ENCODE measurements around the gene WDFY1.
A peak's percentile ranks its signal among the peaks of the same experiment; 100 is the strongest.

Gene WDFY1

DNA sequence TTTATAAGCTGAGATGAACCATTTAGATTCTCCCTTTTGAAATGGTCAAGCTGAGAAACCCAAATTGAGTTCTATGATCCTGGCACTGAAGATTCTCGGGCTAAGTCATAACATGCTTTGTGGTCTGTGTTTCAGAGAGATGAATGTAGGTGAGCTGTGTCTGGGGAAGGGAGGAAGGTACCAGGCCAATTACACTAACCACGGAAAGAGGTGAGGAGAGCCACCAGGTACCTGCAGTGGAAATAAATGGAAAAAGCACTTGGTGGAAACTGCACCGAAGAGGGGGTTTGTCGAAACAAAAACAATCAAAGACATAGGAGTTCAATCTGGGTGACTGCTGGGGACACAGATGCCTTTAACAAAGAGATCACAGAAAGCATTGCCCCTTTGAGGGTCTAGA is 11.2 kb upstream of the WDFY1 start:
- DNase-seq: peak in 1 of 5 experiments; percentile 55

GRCh38 chr2:223954401-223954800 is 9.3 kb upstream of the WDFY1 start:
- DNase-seq: no peak

GRCh38 chr2:223952280-223952968 is 7.3 kb upstream of the WDFY1 start:
- DNase-seq: no peak

DNA sequence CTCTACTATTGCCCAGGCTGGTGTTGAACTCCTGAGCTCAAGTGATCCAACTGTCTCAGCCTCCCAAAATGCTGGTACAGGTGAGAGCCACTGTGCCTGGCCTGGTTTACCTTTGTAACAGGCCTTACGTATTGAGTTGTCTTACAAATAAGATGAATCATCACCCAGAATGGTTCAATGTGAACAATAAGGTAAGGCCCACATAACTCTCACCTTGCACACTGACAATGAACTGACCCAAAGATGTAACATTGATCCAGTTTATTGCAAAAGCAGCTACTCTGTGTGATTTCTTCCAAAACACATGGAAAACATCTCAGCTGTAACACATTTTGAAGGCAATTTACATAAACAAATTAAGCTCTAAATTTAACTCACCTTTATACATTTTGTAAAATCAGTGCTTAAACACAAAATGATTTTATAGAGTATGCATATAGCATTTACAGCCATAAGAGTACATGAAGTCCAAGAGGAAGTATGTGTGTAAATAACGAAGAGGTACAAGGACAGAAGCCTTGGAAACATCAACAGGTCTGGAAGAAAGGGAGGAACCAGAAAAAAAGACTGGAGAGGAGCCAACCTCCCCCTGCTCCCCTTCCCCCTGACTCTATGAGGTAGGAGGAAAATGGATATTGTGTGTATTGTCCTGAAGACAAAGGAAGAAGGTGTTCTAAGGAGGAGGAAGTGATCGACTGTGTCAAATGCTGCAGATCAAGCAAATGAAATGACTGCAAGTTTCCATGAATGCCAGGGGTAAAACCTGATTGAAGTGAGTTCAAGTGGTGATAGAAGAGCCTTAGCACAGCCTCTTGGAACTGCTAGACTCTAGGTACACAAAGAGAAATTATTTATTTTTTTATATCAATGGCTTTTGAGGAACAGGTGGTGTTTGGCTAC is 5.6 kb upstream of the WDFY1 start:
- no peak for DNase-seq

- no peak for DNase-seq
These were observed 4.2 kb upstream of the WDFY1 start for GRCh38 chr2:223949241-223949840.

DNA sequence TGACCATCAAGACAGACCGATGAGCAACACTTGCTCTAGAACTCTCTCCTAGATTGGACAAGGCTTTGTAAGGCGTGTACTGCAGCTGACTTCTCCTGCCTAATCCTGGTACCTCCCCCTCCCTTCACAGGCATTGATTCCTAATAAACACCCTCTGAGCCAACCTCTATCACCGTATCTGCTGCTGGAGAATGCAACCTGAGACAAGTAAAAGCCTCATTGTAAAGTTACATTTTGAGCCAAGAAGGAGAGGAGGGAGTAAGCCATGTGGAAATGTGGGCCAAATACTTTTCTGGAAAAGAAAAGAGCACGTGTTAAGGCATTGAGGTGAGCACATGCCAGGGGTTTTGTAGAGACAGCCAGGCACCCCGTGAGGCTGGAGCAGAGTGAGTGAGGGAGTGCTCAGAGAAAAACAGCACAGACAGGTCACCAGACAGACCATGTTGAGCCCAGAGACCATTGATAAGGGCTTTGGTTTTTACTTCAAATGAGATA is 2.6 kb upstream of the WDFY1 start:
- no peak for DNase-seq

- peak in 1 of 5 experiments; percentile 27 for DNase-seq
These were observed 620 bp upstream of the WDFY1 start for GRCh38 chr2:223945755-223946154.

GRCh38 chr2:223944166-223944702 is 901 bp downstream of the WDFY1 start:
- DNase-seq: peak in 2 of 5 experiments; percentile 18 to 27

GRCh38 chr2:223943561-223944008 is 1.6 kb downstream of the WDFY1 start:
- DNase-seq: no peak

DNA sequence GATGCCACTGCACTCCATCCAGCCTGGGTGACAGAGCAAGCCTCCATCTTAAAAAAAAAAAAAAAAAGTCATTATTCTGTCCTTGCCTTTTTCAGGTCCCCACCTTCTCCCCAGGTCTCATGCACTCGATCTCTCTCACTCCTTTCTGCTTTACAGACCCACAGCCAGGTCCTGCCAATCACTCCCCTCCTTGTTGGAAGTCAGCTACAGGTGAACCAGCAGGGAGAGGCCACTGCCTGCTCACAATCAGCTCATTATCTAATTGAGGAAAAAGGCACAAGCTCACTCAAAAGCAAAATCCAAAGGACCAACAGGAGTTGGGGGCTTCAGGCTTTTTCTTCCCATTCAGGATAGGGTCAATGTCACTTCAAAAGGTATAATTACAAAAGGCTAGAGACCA is 2.0 kb downstream of the WDFY1 start:
- DNase-seq: no peak

- peak in 3 of 5 experiments; percentile 59 to 94 (median 74) for DNase-seq
These were observed 3.4 kb downstream of the WDFY1 start for GRCh38 chr2:223941579-223942277.

DNA sequence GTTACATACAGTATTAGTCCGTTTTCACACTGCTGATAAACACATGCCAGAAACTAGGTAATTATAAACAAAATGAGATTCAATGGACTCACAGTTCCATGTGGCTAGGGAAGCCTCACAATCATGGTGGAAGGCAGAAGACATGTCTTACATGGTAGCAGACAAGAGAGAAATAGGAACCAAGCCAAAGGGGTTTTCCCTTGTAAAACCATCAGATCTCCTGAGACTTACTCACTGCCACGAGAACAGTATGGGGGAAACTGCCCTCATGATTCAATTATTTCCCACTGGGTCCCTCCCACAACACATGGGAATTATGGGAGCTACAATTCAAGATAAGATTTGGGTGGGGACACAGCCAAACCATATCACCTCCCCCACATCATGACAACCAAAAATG is 5.7 kb downstream of the WDFY1 start:
- peak in 1 of 5 experiments; percentile 38 for DNase-seq

DNA sequence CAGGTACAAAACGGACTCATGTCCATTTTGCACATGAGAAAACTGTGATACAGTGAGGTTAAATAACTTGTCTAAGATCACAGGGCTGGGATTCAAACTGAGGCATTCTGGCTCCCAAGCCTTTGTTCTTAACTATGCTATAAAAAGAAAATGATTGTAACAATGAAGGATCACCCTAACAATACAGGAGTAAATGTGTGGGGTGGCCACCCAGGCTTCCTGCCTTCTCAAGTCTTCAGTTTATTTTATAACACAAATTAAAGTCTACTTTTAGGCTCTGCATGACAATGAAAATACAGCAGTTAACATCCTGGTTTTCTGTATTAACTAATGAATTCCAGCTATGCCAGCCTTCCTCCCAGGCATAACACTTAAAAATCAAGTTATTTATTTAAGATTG is 7.6 kb downstream of the WDFY1 start:
- DNase-seq: no peak

- peak in 1 of 5 experiments; percentile 77 for DNase-seq
These were observed 8.2 kb downstream of the WDFY1 start for GRCh38 chr2:223936862-223937326.

GRCh38 chr2:223935459-223936125 is 9.5 kb downstream of the WDFY1 start:
- DNase-seq: no peak

- no peak for DNase-seq
These were observed 10.3 kb downstream of the WDFY1 start for GRCh38 chr2:223934870-223935269.

DNA sequence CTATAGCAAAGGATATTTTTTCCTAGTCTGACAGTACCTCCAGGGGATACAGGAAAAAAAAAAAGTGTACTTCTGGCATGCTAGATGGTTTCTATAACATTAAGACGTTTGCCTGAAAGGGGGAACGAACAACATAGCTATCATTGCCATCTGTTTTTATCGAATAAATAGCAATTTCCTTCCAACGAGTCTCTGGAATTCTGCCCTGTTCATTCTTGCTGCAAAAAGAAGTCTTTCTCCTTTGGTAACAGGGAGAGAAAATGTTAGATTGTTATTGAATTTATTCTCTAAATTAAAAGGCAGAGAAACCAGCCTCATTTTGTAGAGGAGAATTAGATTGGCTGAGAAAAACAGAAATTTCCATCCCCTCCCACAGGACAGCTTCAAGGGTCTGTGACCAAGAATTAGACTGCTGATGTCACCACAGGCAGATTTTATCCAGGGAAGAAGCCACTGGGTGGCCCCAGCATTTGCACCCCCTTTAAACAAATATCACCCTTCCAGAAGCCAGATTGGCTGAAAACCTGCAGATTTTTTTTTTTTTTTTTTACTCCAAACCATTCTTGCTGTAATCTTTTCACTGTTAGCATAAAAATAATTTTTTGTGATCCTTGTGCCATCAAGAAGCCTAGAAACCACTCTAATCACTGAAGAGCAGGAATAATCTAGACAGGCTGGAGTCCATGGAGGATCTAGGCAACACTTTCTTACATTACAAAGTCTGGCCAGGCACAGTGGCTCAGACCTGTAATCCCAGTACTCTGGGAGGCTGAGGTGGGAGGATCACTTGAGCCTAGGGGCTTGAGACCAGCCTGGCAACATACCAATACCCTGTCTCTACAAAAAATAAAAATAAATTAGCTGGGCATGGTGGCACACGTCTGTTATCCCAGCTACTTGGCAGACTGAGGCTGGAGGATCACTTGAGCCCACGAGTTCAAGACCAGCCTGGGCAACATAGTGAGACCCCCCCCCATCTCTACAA is 12.0 kb downstream of the WDFY1 start:
- DNase-seq: no peak

DNA sequence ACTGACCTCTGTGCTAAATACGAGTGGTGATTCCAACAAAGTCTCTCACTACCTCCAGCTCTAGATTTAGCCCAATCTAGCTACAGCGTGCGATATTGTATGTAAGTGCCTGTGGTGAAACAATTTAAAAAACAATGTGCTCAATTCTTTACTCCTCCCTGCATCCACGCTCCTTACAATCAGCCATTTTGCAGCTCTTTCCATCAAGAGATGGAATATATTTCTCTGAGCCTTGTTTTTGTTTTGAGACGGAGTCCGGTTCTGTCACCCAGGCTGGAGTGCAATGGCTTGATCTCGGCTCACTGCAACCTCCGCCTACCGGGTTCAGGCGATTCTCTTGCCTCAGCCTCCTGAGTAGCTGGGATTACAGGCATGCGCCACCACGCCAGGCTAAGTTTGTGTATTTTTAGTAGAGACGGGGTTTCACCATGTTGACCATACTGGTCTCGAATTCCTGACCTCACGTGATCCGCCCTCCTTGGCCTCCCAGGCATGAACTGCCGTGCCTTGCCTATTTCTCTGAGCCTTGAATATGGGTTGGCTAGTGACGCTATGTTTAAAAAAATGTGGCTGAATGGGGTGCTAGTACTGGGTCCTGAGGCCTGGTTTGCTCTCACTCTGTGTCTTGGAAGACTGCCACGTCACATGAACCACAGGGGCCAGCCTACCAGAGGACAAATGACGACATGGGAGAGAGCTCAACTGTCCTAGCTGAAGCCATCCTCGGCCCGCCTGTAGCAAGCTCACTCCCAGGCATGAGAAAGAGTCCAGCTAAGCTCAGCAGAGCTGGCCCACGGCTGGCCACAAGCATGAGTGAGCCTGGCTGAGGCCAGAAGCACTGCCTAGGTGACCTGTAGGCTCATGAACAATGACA is 14.8 kb downstream of the WDFY1 start:
- DNase-seq: no peak

- DNase-seq: peak in 3 of 5 experiments; percentile 22 to 96 (median 69)
These were observed 15.5 kb downstream of the WDFY1 start for GRCh38 chr2:223929571-223930102.
